Naive B cell (primary cell): ENCODE data around the gene PC. TPM values are rescaled to one million over a fixed set of nuclear protein-coding genes. Genes with fewer than 3 reads are reported as not detected.
A peak's percentile ranks its signal among the peaks of the same experiment; 100 is the strongest.
"Not testable (repeated sequence)": the region's sequence is repeated elsewhere in the genome, so short reads cannot be mapped to it uniquely, and the experiment has no call there.

ENCODE experiments used
- ATAC-seq, 2 donors: fragments of 150-1000 bp; cut with Tn5 transposase; 2 replicates each; pipeline ENCODE4 v1.10.0; 2021; ENCODE audit warnings: low read depth in 2 of 2, mild to moderate bottlenecking in 2 of 2, moderate library complexity in 2 of 2
- DNase-seq: peaks from one replicate; pipeline ENCODE4 v3.0.0; 2022
- H3K27ac Mint-ChIP-seq, 6 donors: one replicate each; pipeline ENCODE4 v1.8.0; 2020 to 2022; ENCODE audit warnings: mild to moderate bottlenecking in 6 of 6, mixed read lengths in 6 of 6, moderate library complexity in 5 of 6, inconsistent platforms in 2 of 6
- H3K27me3 Mint-ChIP-seq, 3 donors: one replicate each; pipeline ENCODE4 v1.8.0; 2021 to 2022; ENCODE audit warnings: mixed read lengths in 3 of 3, mild to moderate bottlenecking in 1 of 3
- H3K36me3 Mint-ChIP-seq, 2 donors: one replicate each; pipeline ENCODE4 v1.8.0; 2020 to 2022; ENCODE audit warnings: mixed read lengths in 2 of 2, inconsistent platforms in 1 of 2, mild to moderate bottlenecking in 1 of 2
- H3K4me1 Mint-ChIP-seq, 3 donors: one replicate each; pipeline ENCODE4 v1.8.0; 2020 to 2022; ENCODE audit warnings: mixed read lengths in 3 of 3, inconsistent platforms in 1 of 3, mild to moderate bottlenecking in 1 of 3, moderate library complexity in 1 of 3
- H3K4me3 Mint-ChIP-seq, 8 donors: one replicate each; pipeline ENCODE4 v1.8.0; 2020 to 2022; ENCODE audit warnings: mild to moderate bottlenecking in 8 of 8, mixed read lengths in 8 of 8, moderate library complexity in 8 of 8, inconsistent platforms in 2 of 8
- H3K9me3 Mint-ChIP-seq, 7 donors: one replicate each; pipeline ENCODE4 v1.8.0; 2020 to 2022; ENCODE audit warnings: mixed read lengths in 7 of 7, mild to moderate bottlenecking in 5 of 7, inconsistent platforms in 2 of 7, moderate library complexity in 1 of 7
- polyA plus RNA-seq, 6 donors: library from polyadenylated mRNA; unstranded; fragments of 300-500 nt; fragmentation: Illumina TruSeq; gene quantifications; one replicate each; pipeline ENCODE4 v1.2.3, GENCODE V29; 2021; ENCODE audit warnings: low read depth in 6 of 6

The PC gene
- polyA plus RNA-seq, 6 donors from 2014 or later: 0.96 to 4.2 (median 1.7) TPM

DNA sequence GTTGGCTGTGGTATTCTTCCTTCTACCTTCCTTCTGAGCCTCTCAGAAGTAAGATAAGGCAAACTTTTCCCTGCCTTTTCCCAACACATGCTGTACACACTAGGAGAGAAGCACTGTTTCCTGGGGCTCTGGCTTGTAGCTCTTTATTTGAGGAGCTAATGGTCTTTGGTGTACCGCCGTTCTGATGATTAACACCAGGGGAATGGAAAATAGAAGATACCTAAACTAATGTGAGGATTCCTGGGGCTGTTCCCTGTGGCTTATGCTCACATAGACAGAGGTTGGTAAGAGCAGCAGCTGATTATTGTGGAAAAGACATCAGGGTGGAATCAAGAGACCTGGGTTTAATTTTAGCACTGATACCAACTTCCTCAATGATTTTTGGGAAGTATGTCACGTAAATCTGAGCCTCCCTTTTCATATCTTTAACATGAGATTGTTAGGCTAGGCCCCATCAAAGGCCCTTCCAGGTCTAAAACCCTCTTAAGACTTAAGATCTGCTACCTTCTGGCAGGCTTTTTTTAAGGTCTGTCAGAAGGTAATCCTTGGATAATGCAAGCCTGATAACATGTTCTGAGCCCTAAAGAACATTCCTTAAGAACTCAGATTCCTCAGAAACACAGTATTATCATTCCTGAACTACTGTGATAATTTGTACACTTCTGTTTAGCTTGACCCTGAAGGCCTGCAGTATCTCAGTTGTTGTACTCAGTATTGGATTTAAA, 139.8 kb downstream of the PC start:
- Mint-ChIP-seq H3K27me3 (no peaks in the 10 kb centered on the region), H3K4me3 (no peak overlapping the region), H3K27ac (peak overlapping the region in 2 of 6 donors; percentile 58 to 72), H3K9me3 (no peaks in the 10 kb centered on the region), H3K36me3 (peaks cover 0 to 7% of the 10 kb centered on the region in 2 donors), H3K4me1 (peaks cover 0 to 8% (median 0%) of the 10 kb centered on the region in 3 donors)
- DNase-seq (no peak), ATAC-seq (no peak)

DNA sequence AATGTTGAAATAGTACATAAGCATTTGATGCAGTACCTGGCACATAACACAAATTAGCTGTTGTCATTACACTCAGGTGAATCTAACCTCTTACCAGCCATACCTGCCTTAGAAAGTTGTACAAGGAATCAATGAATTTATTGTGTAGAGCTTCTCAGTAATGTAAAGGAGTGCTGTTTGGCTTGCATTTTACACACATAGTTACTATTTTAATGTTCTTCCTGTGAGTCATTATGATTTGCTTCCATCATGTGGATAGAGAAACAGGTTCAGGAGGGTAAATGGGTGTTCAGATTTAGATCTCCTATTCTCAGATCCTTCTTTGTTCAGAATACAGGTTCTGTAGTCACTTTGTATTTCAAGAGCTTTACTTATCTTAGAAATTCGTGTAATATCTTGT, 142.5 kb downstream of the PC start:
- Mint-ChIP-seq H3K27me3 (no peaks in the 10 kb centered on the region), H3K27ac (peak overlapping the region in 1 of 6 donors; percentile 74), H3K4me1 (peaks cover 0 to 11% (median 0%) of the 10 kb centered on the region in 3 donors), H3K4me3 (no peak overlapping the region), H3K9me3 (no peaks in the 10 kb centered on the region), H3K36me3 (peaks cover 8 to 11% of the 10 kb centered on the region in 2 donors)
- DNase-seq (no peak), ATAC-seq (no peak)

DNA sequence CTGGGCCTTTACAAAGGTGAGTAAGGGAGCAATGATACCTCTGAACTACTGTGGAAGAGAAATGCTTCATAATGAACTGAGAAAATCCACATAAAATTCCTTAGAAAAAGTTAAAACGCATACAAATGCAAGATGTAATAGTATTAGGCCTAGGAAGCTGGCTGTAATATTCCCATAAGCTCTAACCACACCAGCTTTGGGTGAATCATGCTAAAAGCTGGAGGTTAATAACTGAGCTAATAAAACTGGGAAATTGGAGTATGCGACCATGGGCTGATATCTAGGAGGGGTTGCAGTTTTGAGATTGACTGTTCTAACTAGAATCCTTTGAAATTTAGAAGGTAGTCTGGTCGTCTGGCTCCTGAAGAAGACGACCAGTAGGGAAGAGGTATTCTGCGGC, 143.5 kb downstream of the PC start:
- H3K4me1 Mint-ChIP-seq: peaks cover 0 to 11% (median 0%) of the 10 kb centered on the region in 3 donors
- H3K9me3 Mint-ChIP-seq: no peaks in the 10 kb centered on the region
- no peak overlapping the region for H3K27ac Mint-ChIP-seq
- H3K4me3 Mint-ChIP-seq: no peak overlapping the region
- no peak for DNase-seq
- no peaks in the 10 kb centered on the region for H3K27me3 Mint-ChIP-seq
- ATAC-seq: no peak
- peaks cover 14 to 18% of the 10 kb centered on the region in 2 donors for H3K36me3 Mint-ChIP-seq

DNA sequence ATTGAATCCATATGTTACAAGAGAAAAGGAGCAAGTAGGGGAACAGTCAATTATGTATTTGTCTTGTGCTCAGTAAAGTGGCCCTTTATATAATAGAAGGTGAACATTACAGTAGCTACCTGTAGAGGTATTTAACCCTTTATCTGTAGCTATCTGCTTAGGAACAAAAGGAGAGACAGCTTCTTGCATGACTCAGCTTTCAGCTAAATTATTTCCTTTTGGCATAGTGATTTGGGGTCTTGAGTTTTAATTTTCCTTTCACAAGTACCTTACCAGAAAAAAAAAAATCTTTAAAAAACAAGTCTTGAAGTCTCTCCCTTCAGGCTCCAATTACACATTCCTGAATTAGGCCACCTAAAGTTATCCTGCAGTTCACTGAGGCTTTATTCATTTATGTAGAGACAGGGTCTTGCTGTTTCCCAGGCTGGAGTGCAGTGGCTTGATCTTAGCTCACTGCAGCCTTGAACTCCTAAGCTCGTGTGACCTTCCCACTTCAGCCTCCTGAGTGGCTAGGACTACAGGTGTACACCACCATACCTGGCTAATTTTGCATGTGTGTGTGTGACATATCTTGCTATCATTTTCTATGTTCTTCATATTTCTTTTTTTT, 147.5 kb downstream of the PC start:
- peaks cover 21 to 37% of the 10 kb centered on the region in 2 donors for H3K36me3 Mint-ChIP-seq
- H3K9me3 Mint-ChIP-seq: peaks cover 0 to 3% (median 0%) of the 10 kb centered on the region in 7 donors
- H3K27ac Mint-ChIP-seq: peak overlapping the region in 1 of 6 donors; percentile 44
- H3K4me3 Mint-ChIP-seq: peak overlapping the region in 1 of 8 donors; percentile 6
- peaks cover 8 to 21% (median 17%) of the 10 kb centered on the region in 3 donors for H3K4me1 Mint-ChIP-seq
- DNase-seq (no peak), ATAC-seq (no peak)
- H3K27me3 Mint-ChIP-seq: no peaks in the 10 kb centered on the region

DNA sequence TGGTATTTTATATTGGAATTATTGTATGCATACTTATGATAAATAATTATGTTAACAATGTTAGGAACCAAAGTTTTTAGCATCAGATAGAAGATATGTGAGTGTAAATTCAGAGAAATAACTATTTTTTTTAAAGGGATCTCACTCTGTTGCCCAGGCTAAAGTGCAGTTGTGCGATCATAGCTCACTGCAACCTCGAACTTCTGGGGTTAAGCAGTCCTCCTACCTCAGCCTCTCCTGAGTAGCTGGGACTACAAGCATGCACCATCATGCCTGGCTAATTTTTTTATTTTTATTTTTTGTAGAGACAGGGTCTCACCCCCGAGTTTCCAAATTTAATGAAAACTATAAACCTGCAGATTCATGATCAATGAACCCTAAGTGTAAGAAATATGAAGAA, 148.6 kb downstream of the PC start:
- ATAC-seq (no peak), DNase-seq (no peak)
- H3K36me3 Mint-ChIP-seq: peaks cover 21 to 40% of the 10 kb centered on the region in 2 donors
- peak overlapping the region in 1 of 8 donors; percentile 44 for H3K4me3 Mint-ChIP-seq
- peaks cover 0 to 3% (median 0%) of the 10 kb centered on the region in 7 donors for H3K9me3 Mint-ChIP-seq
- no peaks in the 10 kb centered on the region for H3K27me3 Mint-ChIP-seq
- peaks cover 8 to 21% (median 17%) of the 10 kb centered on the region in 3 donors for H3K4me1 Mint-ChIP-seq
- H3K27ac Mint-ChIP-seq: peak overlapping the region in 1 of 6 donors; percentile 18

DNA sequence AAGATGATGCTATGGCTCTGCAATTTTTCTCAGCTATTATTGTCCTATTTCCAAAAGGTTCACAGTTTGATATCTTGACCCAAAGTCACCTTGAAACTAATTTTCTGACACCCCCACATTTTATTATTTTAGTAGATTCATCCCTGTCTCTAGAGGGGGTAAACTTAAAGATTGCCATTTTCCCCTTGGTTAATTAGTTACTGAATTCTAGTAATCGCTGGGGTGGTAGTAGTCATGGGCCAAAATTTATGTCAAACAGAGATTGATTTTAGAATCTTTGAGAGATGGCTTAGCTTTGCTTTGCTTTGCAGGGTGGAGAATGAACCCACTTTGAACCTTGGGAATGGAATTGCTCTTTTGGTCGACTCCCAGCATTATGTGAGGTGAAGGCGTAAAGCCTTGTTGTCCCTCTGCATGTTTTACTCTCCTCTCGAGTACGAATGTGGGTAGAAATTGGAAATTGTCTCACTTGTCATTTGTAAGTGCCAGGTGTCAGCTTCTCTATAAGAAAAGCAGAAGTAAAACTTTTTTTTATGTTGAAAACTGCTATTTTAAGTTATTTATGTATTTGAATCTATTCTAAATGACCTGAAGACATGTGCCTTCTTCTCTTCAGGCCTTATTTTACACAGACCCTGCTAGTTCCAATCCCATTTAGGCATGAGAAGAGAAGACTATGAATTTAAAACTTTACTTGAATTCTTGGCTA, 157.3 kb downstream of the PC start:
- peaks cover 0 to 3% (median 0%) of the 10 kb centered on the region in 7 donors for H3K9me3 Mint-ChIP-seq
- H3K4me3 Mint-ChIP-seq: peak overlapping the region; percentile 31 to 82 (median 62)
- H3K27ac Mint-ChIP-seq: peak overlapping the region; percentile 47 to 94 (median 90)
- ATAC-seq (peak; percentile 88 to 89), DNase-seq (peak; percentile 51)
- peaks cover 28 to 79% (median 44%) of the 10 kb centered on the region in 3 donors for H3K4me1 Mint-ChIP-seq
- peaks cover 10 to 20% of the 10 kb centered on the region in 2 donors for H3K36me3 Mint-ChIP-seq
- no peaks in the 10 kb centered on the region for H3K27me3 Mint-ChIP-seq

DNA sequence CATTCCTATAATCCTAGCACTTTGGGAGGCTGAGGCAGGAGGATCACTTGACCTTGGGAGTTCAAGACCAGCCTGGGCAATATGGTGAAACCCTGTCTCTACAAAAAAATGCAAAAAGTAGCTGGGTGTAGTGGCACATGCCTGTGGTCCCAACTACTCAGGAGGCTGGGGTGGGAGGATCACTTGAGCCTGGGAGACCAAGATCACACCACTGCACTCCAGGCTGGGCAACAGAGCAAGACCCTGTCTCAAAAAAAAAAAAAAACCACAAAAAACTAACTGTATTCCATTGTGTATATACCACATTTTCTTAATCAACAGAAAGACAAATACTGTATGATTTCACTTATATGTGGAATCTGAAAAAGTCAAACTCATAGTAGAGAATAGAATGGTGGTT, 158.4 kb downstream of the PC start:
- Mint-ChIP-seq H3K27ac (peak overlapping the region; percentile 1 to 91 (median 66)), H3K4me1 (peaks cover 27 to 85% (median 46%) of the 10 kb centered on the region in 3 donors), H3K36me3 (peaks cover 10 to 16% of the 10 kb centered on the region in 2 donors), H3K4me3 (peak overlapping the region in 5 of 8 donors; percentile 5 to 82 (median 16))
- H3K9me3 Mint-ChIP-seq, ATAC-seq, DNase-seq, H3K27me3 Mint-ChIP-seq: not testable (repeated sequence)

Other genes starting within 250 kb of the PC start
- gene SPTBN2, start 229.2 kb downstream of the PC start, polyA plus RNA-seq: 1 to 10 TPM in 1 of 6 donors, under 1 TPM in 2, not detected in 3; 0.52 to 1.2 (median 0.60) TPM
- gene RCE1, start 114.9 kb downstream of the PC start, polyA plus RNA-seq: 10 to 100 TPM; 16.3 to 31.9 (median 19.3) TPM
- gene LRFN4, start 101.3 kb downstream of the PC start, polyA plus RNA-seq: 1 to 10 TPM in 2 of 6 donors, under 1 TPM in 4; 0.19 to 1.7 (median 0.70) TPM
- not detected for gene C11orf86, start 16.9 kb upstream of the PC start, polyA plus RNA-seq
- gene SYT12, start 64.8 kb upstream of the PC start, polyA plus RNA-seq: not detected
- 1 to 10 TPM in 2 of 6 donors, under 1 TPM in 4; 0.71 to 2.6 (median 0.97) TPM for gene RHOD, start 98.5 kb upstream of the PC start, polyA plus RNA-seq
- 10 to 100 TPM in 5 of 6 donors, 1 to 10 TPM in 1; 3.6 to 26.3 (median 14.9) TPM for gene KDM2A, start 160.9 kb upstream of the PC start, polyA plus RNA-seq